ENCODE data around the gene TMEM63C.

GRCh38 chr14:77242752-77243151 lies 61.2 kb downstream of the TMEM63C start:
- TF ChIP-seq EZH2 (IDR thresholded peaks at IDR 0.05; ENCODE audit: low read length, unreplicated experiment) (no peak), CTCF (conservative IDR thresholded peaks at IDR 0.05; ENCODE audit: low read depth, low read length) (no peak), EZH2phosphoT487 (IDR thresholded peaks at IDR 0.05; ENCODE audit: borderline replicate concordance, low read length) (no peak)

All from PC-3 (cell line).